NCI-H1417 (cell line): Measurements from ENCODE around the gene LRRK1.

ENCODE experiments used
- DNase-seq, 3 experiments: peaks; one replicate each; lab custom pipeline; 2025; lab: John Stamatoyannopoulos, UW

LRRK1 gene

DNA sequence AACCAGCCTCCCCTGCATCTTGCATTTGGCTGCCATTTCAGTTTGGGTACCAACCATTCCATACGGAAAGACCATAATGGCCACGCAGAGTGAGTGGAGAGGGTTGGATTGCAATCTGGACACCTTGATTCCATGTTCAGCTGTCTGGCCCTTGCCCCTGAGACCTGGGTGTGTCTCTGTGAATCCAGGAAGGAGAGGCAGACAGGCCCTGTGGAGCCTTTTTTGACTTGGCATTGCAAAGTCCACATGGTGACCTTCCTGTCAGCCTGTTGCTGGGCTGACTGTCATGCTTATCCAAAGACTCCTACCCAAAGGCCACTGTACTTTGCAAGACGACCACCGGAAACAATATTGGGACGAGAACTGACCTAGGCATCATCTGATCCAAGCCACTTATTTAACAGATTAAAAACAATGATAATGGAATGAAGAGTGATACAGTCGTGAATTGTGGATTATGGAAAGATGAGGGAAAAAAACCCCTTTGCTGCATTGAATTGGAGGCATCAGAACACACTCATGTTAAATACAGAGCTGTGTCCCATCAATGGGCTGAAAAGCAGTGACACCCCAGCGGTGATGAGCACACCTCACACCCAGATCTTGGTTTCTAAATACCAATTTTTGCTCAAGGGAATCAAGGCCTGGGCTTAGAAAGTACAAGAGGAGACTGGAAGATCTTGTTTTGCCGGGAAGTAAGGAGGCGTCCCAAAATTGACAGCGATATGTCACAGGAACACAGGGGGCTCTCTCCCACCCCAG is 86.0 kb downstream of the LRRK1 start:
- DNase-seq = no peak

- DNase-seq = peak; percentile 65 to 94 (median 84)
Measured at GRCh38 chr15:101006931-101007691, 88.0 kb downstream of the LRRK1 start.

- peak; percentile 90 to 99 (median 96) for DNase-seq
Measured at GRCh38 chr15:101008158-101009139, 89.3 kb downstream of the LRRK1 start.

DNA sequence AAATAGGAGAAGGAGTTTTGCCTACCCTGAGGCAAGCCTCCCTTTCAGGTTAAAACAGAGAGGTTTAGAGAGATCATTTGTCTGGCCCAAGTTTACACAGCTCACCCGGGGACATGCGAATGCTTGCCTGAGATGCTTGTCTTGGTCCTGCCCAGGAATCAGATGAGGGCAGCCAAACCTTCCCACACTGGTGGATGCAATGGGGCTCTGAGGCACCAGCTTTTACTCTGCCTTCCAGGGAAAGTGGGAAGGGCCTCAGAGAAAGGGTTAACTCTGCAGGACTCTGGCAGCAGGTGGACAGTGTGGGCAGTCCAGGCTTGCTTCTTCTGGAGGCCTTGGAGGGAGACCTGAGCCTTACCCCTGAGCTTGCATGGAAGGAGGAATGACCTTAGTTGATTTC is 90.0 kb downstream of the LRRK1 start:
- peak in 1 of 3 experiments; percentile 68 for DNase-seq

GRCh38 chr15:101010781-101011180 is 91.6 kb downstream of the LRRK1 start:
- no peak for DNase-seq

DNA sequence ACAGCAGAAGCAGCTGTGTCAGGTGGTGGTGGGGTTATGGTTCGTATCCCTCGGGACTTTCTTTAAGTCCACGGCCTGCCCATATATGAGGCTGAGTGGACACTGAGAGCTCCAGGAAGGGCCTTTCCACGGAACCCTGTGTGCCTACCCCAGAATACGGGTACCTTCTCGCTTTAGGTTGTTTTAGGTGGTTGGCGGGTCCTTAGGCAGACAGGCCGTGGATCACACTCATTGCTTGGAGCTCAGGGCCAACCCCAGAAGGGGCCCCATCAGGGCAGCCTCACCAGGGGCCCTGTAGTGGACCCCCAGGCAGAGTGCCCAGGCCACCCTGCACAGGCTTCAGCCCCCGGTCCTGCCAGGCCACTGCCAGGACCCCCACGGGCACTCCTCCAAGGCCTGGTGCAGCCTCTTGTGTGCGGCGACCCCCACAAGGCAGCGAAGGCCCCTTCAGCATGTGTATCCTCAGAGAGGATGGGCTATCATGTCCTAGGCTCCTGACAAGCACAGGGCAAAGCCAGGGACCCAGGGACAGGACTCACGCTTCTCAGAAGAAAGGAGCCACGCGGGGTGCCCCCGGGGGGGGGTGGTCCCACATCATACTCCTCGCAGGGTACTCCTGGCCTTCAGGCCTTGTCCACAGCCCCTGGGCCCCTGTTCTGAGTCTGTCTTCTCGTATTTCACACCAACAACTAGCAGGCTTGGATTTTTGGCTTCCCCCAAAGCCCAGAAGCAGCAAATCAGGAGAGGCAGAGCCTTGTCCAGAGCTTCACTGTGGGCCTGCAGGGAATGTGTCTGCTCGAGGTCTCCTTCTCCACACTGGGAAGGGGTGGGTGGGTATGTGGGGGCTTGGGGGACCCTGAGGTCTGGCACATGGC is 93.4 kb downstream of the LRRK1 start:
- DNase-seq = no peak

GRCh38 chr15:101013201-101013550 is 94.0 kb downstream of the LRRK1 start:
- DNase-seq = no peak

DNA sequence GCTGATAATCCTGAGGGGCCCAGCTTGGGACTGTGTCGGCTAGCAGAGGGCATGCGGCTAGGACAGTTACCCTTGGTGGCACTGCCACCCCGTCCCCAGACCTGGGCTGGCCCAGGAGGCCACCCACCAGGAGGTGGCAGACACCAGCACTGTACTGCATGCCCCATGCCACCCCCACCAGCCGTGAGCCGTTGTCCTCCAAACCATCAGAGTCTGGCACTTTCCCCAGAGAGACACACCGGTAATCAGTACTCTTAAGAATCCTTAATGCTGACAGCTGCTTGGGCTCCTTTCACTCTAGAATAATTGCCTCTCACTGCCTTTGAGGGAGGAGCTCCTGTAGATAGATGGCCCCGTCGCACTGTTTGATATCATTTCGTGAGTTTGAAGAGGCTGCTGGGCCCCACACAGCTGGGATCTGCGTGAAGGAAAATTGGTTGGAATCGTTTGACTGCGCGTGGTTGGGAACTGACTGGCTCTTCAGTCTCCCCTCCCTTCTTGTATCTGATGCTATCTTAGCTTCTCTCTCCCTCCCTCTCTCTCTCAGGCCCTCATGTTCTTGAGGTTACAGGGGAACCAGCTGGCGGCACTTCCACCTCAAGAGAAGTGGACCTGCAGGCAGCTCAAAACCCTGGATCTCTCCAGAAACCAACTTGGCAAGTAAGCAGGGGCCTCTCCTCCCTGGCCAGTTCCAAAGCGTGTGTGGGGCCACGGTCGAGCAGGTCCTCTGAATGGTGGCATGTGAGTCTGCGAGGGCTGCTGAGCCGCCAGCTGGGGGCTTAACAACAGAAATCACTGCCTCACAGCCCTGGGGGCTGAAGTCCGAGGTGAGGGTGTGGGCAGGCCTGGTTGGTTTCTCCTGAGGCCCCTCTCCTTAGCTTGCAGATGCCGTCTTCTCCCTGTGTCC is 94.9 kb downstream of the LRRK1 start:
- DNase-seq = peak; percentile 58 to 96 (median 89)

- peak; percentile 68 to 91 (median 84) for DNase-seq
Measured at GRCh38 chr15:101014921-101015841, 96.0 kb downstream of the LRRK1 start.

DNA sequence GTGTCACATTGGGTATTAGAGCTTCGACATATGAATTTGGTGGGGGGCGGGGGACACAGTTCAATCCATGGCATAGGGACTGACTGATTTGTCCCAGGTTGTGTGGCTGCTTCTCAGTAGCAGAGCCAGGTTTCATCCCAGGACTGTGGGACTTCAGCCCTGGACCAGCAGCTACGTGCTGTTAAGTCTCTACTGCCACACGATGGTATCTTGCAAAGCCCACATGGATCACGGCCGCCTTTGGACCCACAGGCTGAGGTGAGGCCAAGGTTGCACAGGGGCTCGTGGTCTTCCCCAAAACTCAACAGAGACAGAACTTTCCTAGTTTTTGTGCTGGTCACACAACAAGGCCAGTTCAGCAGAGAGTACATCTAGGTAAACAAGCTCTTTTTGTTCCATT is 97.4 kb downstream of the LRRK1 start:
- DNase-seq = no peak

GRCh38 chr15:101017093-101017754 is 98.1 kb downstream of the LRRK1 start:
- DNase-seq = no peak

GRCh38 chr15:101018016-101018415 is 98.9 kb downstream of the LRRK1 start:
- DNase-seq = no peak

- no peak for DNase-seq
Measured at GRCh38 chr15:101018450-101018849, 99.3 kb downstream of the LRRK1 start.

DNA sequence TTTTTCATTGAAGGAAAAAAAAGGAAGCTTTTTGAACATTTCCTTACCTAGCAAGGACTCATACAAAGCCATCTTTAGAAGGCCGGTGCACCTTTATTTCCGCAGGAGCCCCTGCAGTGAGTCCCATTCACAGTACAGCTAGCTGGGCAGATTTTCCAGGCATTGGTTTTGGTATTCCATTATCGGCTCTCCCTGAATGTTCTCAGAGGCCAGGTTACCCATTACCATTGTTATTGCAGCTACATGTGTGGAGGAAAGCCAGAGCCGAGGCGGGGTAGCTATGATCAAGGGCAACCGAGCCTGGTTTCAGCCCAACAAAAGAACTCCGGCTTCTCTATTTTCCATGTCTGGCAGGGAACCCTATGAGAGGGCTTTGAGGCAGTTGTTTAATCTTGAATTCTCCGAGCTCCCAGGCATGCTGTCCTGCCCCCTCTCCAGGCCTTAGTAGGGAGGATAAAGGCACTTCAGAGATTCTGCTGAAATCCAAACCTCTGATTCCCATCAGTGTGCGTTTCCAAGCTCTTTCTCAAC is 100.3 kb downstream of the LRRK1 start:
- DNase-seq = no peak

- DNase-seq = no peak
Measured at GRCh38 chr15:101020451-101020850, 101.3 kb downstream of the LRRK1 start.

DNA sequence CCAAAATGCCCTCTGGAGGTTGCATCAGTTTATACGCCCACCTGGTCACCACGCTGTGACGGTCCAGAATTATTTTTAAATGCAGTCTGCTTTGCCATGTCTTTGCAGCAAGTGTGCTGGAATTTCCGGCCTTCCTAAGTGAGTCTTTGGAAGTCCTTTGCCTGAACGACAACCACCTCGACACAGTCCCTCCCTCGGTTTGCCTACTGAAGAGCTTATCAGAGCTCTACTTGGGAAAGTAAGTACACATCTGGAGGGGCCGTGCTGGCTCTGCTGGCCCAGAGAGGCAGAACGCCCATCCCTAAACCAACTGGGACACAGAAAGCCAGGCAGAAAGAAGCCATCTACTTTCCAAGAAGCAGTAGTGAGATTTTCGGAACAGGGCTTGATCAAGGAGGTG is 101.8 kb downstream of the LRRK1 start:
- DNase-seq = no peak

DNA sequence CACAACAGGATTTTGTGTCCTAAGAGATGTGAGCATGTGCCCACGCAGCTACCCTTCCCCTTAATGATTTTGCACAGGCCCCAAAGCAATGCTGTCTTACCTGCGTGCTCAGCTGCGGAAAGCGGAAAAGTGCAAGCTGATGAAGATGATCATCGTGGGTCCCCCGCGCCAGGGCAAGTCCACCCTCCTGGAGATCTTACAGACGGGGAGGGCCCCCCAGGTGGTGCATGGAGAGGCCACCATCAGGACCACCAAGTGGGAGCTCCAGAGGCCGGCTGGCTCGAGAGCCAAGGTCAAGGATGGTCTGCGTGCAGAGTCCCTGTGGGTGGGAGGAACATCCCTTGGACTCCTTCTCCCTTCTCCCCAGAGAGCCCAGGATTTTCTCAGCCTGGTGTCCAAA is 103.1 kb downstream of the LRRK1 start:
- DNase-seq = no peak

DNA sequence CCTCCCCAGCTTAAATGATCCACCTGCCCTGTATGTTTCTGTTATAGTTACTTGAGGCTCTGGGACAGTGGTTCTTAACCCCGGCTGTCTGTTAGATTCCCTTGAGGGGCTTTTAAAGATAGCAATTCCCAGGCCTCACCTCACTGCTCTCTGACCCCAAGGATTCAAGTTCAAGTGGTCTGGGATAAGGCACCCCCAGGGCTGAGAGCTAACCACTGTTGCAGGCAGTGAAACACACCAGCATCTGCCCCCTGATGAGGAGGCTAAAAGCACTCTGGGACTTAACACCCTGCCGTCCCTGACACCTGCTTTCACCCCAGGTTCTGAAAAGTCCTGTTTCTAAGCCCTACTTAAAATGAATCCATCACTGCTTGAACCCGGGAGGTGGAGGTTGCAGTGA is 103.7 kb downstream of the LRRK1 start:
- no peak for DNase-seq
